Hepatocyte (in vitro differentiated cells): ENCODE results near the gene METTL13. TPM values are rescaled to one million over a fixed set of nuclear protein-coding genes. Genes with fewer than 3 reads are reported as not detected.
"Not testable (repeated sequence)": the region's sequence is repeated elsewhere in the genome, so short reads cannot be mapped to it uniquely, and the experiment has no call there.

ENCODE experiments used
- DNase-seq: peaks from one replicate; pipeline ENCODE4 v3.0.0-alpha.2; 2016; ENCODE audit warnings: low spot score
- H2AFZ ChIP-seq: fragments of 200-600 bp; sonication (generic); 2 replicates; pipeline ENCODE4 v1.6.0; 2016; ENCODE audit warnings: antibody characterized with exemption, mild to moderate bottlenecking
- H3K27ac ChIP-seq: fragments of 200-600 bp; sonication (generic); 2 replicates; pipeline ENCODE4 v1.5.1; 2016; ENCODE audit warnings: mild to moderate bottlenecking
- H3K27me3 ChIP-seq: fragments of 200-600 bp; sonication (generic); 2 replicates; pipeline ENCODE4 v1.6.1; 2016
- H3K36me3 ChIP-seq: fragments of 200-600 bp; sonication (generic); replicated peaks from 2 replicates; pipeline ENCODE4 v1.5.1; 2016; ENCODE audit warnings: low read depth; ENCODE audit not compliant: insufficient read depth
- H3K4me1 ChIP-seq: fragments of 200-600 bp; sonication (generic); 2 replicates; pipeline ENCODE4 v1.5.1; 2016; ENCODE audit warnings: mild to moderate bottlenecking, moderate library complexity; ENCODE audit not compliant: insufficient read depth
- H3K4me2 ChIP-seq: fragments of 200-600 bp; sonication (generic); 2 replicates; pipeline ENCODE4 v1.6.0; 2016
- H3K4me3 ChIP-seq: fragments of 200-600 bp; sonication (generic); 2 replicates; pipeline ENCODE4 v1.5.1; 2016; ENCODE audit warnings: mild to moderate bottlenecking
- H3K79me2 ChIP-seq: fragments of 200-600 bp; sonication (generic); 2 replicates; pipeline ENCODE4 v1.6.0; 2017; ENCODE audit warnings: mild to moderate bottlenecking
- H3K9me2 ChIP-seq: fragments of 200-600 bp; sonication (generic); replicated peaks from 2 replicates; pipeline ENCODE4 v1.6.0; 2017; ENCODE audit warnings: mild to moderate bottlenecking; ENCODE audit not compliant: insufficient read depth
- H3K9me3 ChIP-seq: fragments of 200-600 bp; sonication (generic); 2 replicates; pipeline ENCODE4 v1.5.1; 2016; ENCODE audit warnings: low read depth, mild to moderate bottlenecking
- H4K20me1 ChIP-seq: fragments of 200-600 bp; sonication (generic); 2 replicates; pipeline ENCODE4 v1.6.0; 2016; ENCODE audit warnings: mild to moderate bottlenecking; ENCODE audit not compliant: insufficient read depth, poor library complexity, severe bottlenecking
- EZH2 ChIP-seq: fragments of 200-600 bp; sonication (generic); IDR thresholded peaks from 2 replicates; pipeline ENCODE4 v1.6.1; 2016; ENCODE audit warnings: antibody characterized with exemption, mild to moderate bottlenecking, borderline replicate concordance
- EZH2phosphoT487 ChIP-seq: fragments of 200-600 bp; sonication (generic); IDR thresholded peaks from one replicate; pipeline ENCODE4 v1.6.1; 2018; ENCODE audit warnings: antibody characterized with exemption, mild to moderate bottlenecking, low read depth, moderate library complexity; ENCODE audit not compliant: unreplicated experiment, severe bottlenecking
- WGBS: methylation state at CpG from one replicate; pipeline ENCODE4 v1.1.6; 2016; ENCODE audit warnings: low lambda C conversion rate; ENCODE audit errors: missing lambda C conversion rate; 5-methylcytosine and 5-hydroxymethylcytosine counted together
- polyA plus RNA-seq: library from polyadenylated mRNA; unstranded; fragments of >200 nt; fragmentation: Nextera tagmentation; extraction: Ambion mirVana; gene quantifications from 2 replicates; pipeline ENCODE4 v1.2.1, GENCODE V29; 2016
- total RNA-seq: library from RNA; depleted of rRNA; stranded (reverse); fragments of >200 nt; gene quantifications from 2 replicates; pipeline ENCODE4 v1.2.3, GENCODE V29; 2014
- TF ChIP-seq, protein P1 (sequence below): fragments of 200-600 bp; sonication (generic); IDR thresholded peaks from 2 replicates; pipeline ENCODE4 v1.5.1; 2016; ENCODE audit warnings: antibody characterized with exemption, mild to moderate bottlenecking; ENCODE audit not compliant: poor library complexity

Gene METTL13
- total and polyA plus RNA-seq, 2 experiments from 2014 or later, result 19.5 to 24.4 TPM

DNA sequence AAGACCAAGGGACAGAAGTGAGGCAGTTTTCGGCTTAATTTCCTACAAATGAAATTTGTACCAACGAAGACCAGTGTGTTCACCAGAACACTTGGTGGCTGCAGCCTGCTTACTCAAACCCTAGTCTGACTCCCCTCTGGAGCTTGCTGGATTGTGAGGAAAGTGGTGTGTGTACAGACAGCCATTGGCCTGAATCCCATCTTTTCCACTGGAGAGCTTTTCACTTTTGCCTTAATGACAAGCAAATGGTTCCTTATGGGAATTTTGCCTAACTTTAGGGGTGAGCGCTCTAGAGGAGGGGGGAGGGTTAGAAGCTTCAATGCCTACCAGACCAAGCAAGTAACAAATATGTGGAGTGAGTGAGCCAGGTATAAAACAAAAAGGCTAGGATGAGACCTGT, 17.3 kb downstream of the METTL13 start:
- Histone ChIP-seq H3K4me1 (no peaks in the 10 kb centered on the region), H3K79me2 (no peaks in the 10 kb centered on the region), H3K9me3 (no peaks in the 10 kb centered on the region), H4K20me1 (no peaks in the 10 kb centered on the region), H3K36me3 (no peaks in the 10 kb centered on the region), H3K27me3 (no peaks in the 10 kb centered on the region), H3K4me3 (no peak overlapping the region), H3K4me2 (no peak overlapping the region), H3K27ac (no peak overlapping the region), H2AFZ (no peak overlapping the region), H3K9me2 (no peaks in the 10 kb centered on the region)
- 94% methylated on average over 3 of the region's 3 CpGs for WGBS
- TF ChIP-seq, protein P1, sequence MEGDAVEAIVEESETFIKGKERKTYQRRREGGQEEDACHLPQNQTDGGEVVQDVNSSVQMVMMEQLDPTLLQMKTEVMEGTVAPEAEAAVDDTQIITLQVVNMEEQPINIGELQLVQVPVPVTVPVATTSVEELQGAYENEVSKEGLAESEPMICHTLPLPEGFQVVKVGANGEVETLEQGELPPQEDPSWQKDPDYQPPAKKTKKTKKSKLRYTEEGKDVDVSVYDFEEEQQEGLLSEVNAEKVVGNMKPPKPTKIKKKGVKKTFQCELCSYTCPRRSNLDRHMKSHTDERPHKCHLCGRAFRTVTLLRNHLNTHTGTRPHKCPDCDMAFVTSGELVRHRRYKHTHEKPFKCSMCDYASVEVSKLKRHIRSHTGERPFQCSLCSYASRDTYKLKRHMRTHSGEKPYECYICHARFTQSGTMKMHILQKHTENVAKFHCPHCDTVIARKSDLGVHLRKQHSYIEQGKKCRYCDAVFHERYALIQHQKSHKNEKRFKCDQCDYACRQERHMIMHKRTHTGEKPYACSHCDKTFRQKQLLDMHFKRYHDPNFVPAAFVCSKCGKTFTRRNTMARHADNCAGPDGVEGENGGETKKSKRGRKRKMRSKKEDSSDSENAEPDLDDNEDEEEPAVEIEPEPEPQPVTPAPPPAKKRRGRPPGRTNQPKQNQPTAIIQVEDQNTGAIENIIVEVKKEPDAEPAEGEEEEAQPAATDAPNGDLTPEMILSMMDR, result no peak
- TF ChIP-seq EZH2phosphoT487 (no peak), EZH2 (no peak)
- DNase-seq, result no peak

DNA sequence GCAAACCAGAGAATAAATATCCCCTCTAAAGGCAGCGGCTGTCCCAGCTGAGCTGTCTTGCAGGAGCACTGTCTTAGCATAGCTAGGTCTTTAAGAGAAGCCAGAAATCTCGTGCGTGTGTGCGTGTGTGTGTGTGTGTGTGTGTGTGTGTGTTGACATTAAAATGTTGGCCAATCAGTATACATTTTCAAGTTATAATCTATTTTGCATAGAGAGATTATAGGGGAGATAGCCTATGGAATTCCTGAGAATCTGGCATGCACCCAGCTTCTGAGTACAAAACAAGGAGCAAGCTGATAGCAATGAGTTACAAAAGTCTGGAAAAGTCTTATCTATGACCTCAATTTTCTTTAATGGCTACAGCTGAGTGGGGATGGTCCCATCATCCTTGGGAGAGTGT, 17.7 kb downstream of the METTL13 start:
- Histone ChIP-seq H3K9me2 (no peaks in the 10 kb centered on the region), H3K4me1 (no peaks in the 10 kb centered on the region), H4K20me1 (no peaks in the 10 kb centered on the region), H2AFZ (no peak overlapping the region), H3K79me2 (no peaks in the 10 kb centered on the region), H3K9me3 (no peaks in the 10 kb centered on the region), H3K27me3 (no peaks in the 10 kb centered on the region), H3K27ac (no peak overlapping the region), H3K4me3 (no peak overlapping the region), H3K4me2 (no peak overlapping the region), H3K36me3 (no peaks in the 10 kb centered on the region)
- WGBS, result 74% methylated on average over 4 of the region's 4 CpGs
- no peak for DNase-seq
- TF ChIP-seq EZH2, result no peak
- no peak for TF ChIP-seq EZH2phosphoT487
- TF ChIP-seq, protein P1, result no peak

DNA sequence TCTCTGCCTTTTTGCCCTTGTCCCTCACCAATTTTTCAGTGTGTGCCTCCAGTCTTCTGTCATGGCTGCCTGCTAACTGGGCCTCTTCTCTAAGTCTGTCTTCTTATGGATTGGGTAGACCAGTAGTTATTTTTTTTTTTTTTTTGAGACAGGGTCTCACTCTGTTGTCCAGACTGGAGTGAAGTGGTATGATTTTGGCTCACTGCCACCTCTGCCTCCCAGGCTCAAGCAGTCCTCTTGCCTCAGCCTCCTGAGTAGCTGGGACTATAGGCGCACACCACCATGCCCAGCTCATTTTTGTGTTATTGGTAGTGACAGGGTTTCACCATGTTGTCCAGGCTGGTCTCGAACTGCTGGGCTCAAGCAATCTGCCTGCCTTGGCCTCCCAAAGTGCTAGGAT, 18.2 kb downstream of the METTL13 start:
- DNase-seq, H3K4me2 ChIP-seq, H3K4me3 ChIP-seq, H3K36me3 ChIP-seq, H3K79me2 ChIP-seq, H3K9me3 ChIP-seq, H2AFZ ChIP-seq, H3K9me2 ChIP-seq, H4K20me1 ChIP-seq, H3K27ac ChIP-seq, H3K4me1 ChIP-seq, H3K27me3 ChIP-seq: not testable (repeated sequence)
- WGBS, result 100% methylated on average over 2 of the region's 2 CpGs

DNA sequence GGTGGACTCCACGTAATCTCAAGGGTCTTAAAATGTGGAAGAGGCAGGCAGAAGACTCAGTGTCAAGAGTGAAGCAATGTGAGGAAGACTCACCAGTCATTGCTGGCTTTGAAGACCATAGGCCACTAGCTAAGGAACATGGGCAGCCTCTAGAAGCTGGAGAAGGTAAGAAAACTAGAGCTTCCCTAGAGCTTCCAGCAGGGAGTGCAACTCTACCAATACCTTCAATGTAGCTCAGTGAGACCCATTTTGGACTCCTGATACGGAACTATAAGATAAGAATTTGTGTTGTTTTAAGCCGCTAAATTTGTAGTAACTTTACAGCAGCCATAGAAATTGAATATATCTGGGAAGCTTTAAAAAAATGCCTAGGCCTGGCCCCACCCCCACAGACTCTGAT, 18.9 kb downstream of the METTL13 start:
- no peaks in the 10 kb centered on the region for H4K20me1 ChIP-seq
- no peaks in the 10 kb centered on the region for H3K9me3 ChIP-seq
- H3K4me3 ChIP-seq, result no peak overlapping the region
- DNase-seq, result no peak
- no peak overlapping the region for H3K4me2 ChIP-seq
- TF ChIP-seq, protein P1, result no peak
- TF ChIP-seq EZH2phosphoT487, result no peak
- no peaks in the 10 kb centered on the region for H3K36me3 ChIP-seq
- no peak overlapping the region for H2AFZ ChIP-seq
- H3K27me3 ChIP-seq, result no peaks in the 10 kb centered on the region
- no peaks in the 10 kb centered on the region for H3K79me2 ChIP-seq
- WGBS, result 89% methylated on average over 3 of the region's 3 CpGs
- no peaks in the 10 kb centered on the region for H3K9me2 ChIP-seq
- H3K27ac ChIP-seq, result no peak overlapping the region
- no peaks in the 10 kb centered on the region for H3K4me1 ChIP-seq
